Hepatocyte (in vitro differentiated cells): ENCODE measurements around the gene CD79A.

Experiments
- EZH2 ChIP-seq: fragments of 200-600 bp; sonication (generic); IDR thresholded peaks from 2 replicates; pipeline ENCODE4 v1.6.1; 2016; ENCODE audit warnings: antibody characterized with exemption, mild to moderate bottlenecking, borderline replicate concordance
- TF ChIP-seq, protein P1 (sequence below): fragments of 200-600 bp; sonication (generic); IDR thresholded peaks from 2 replicates; pipeline ENCODE4 v1.5.1; 2016; ENCODE audit warnings: antibody characterized with exemption, mild to moderate bottlenecking; ENCODE audit not compliant: poor library complexity

GRCh38 chr19:41879080-41879479 is 2.0 kb downstream of the CD79A start:
- TF ChIP-seq, protein P1, sequence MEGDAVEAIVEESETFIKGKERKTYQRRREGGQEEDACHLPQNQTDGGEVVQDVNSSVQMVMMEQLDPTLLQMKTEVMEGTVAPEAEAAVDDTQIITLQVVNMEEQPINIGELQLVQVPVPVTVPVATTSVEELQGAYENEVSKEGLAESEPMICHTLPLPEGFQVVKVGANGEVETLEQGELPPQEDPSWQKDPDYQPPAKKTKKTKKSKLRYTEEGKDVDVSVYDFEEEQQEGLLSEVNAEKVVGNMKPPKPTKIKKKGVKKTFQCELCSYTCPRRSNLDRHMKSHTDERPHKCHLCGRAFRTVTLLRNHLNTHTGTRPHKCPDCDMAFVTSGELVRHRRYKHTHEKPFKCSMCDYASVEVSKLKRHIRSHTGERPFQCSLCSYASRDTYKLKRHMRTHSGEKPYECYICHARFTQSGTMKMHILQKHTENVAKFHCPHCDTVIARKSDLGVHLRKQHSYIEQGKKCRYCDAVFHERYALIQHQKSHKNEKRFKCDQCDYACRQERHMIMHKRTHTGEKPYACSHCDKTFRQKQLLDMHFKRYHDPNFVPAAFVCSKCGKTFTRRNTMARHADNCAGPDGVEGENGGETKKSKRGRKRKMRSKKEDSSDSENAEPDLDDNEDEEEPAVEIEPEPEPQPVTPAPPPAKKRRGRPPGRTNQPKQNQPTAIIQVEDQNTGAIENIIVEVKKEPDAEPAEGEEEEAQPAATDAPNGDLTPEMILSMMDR, result no peak
- no peak for TF ChIP-seq EZH2
